SK-N-SH (cell line): ENCODE measurements around the gene SP100.

Source experiments
- EP300 ChIP-seq, 2 experiments: IDR thresholded peaks; 2 replicates each; pipeline versions ENCODE4 v1.4.0 to v1.6.1; 2012; ENCODE audit warnings: borderline replicate concordance in 1 of 2, low read depth in 1 of 2, low read length in 1 of 2
- GABPA ChIP-seq: IDR thresholded peaks from 2 replicates; pipeline ENCODE4 v1.4.0; 2012; ENCODE audit warnings: low read depth, mild to moderate bottlenecking
- POLR2AphosphoS5 ChIP-seq: IDR thresholded peaks from 2 replicates; pipeline ENCODE4 v1.6.1; 2012; ENCODE audit warnings: low read depth, low read length
- TAF1 ChIP-seq: IDR thresholded peaks from 2 replicates; pipeline ENCODE4 v1.6.1; 2012; ENCODE audit warnings: low read depth, mild to moderate bottlenecking, low read length, moderate library complexity, borderline replicate concordance
- TF ChIP-seq, protein P1 (sequence below): fragments of 200-600 bp; sonication (generic); IDR thresholded peaks from 2 replicates; pipeline ENCODE4 v1.6.1; 2017; ENCODE audit warnings: antibody characterized with exemption, mild to moderate bottlenecking, moderate library complexity
- TF ChIP-seq, protein P2 (sequence below): IDR thresholded peaks from 2 replicates; pipeline ENCODE4 v1.4.0; 2012; ENCODE audit warnings: low read depth, borderline replicate concordance
- TF ChIP-seq, protein P3 (sequence below): IDR thresholded peaks from 2 replicates; pipeline ENCODE4 v1.6.1; 2012; ENCODE audit warnings: mild to moderate bottlenecking, low read depth, low read length, moderate library complexity

DNA sequence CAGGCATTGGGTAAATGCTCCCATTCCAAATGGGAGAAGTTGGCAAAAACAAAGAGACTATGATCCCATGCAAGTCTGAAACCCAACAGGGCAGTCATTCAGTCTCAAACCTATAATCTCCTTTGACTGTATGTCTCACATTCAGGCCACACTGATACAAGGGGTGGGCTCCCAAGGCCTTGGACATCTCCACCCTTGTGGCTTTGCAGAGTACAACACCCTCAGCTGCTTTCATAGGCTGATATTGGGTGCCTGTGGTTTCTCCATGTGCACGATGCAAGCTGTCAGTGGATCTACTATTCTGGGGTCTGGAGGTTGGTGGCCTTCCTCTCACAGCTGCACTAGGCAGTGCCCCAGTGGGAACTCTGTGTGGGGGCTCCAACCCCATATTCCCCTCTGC, 155.0 kb downstream of the SP100 start:
- TF ChIP-seq, protein P1, sequence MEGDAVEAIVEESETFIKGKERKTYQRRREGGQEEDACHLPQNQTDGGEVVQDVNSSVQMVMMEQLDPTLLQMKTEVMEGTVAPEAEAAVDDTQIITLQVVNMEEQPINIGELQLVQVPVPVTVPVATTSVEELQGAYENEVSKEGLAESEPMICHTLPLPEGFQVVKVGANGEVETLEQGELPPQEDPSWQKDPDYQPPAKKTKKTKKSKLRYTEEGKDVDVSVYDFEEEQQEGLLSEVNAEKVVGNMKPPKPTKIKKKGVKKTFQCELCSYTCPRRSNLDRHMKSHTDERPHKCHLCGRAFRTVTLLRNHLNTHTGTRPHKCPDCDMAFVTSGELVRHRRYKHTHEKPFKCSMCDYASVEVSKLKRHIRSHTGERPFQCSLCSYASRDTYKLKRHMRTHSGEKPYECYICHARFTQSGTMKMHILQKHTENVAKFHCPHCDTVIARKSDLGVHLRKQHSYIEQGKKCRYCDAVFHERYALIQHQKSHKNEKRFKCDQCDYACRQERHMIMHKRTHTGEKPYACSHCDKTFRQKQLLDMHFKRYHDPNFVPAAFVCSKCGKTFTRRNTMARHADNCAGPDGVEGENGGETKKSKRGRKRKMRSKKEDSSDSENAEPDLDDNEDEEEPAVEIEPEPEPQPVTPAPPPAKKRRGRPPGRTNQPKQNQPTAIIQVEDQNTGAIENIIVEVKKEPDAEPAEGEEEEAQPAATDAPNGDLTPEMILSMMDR: no peak
- TF ChIP-seq TAF1 (no peak), EP300 (IDR thresholded peaks at IDR 0.05; ENCODE audit: borderline replicate concordance in 1 of 2, low read depth in 1 of 2, low read length in 1 of 2) (no peak), POLR2AphosphoS5 (no peak), GABPA (no peak)
- TF ChIP-seq, protein P2, sequence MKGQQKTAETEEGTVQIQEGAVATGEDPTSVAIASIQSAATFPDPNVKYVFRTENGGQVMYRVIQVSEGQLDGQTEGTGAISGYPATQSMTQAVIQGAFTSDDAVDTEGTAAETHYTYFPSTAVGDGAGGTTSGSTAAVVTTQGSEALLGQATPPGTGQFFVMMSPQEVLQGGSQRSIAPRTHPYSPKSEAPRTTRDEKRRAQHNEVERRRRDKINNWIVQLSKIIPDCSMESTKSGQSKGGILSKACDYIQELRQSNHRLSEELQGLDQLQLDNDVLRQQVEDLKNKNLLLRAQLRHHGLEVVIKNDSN: no peak
- TF ChIP-seq, protein P3, sequence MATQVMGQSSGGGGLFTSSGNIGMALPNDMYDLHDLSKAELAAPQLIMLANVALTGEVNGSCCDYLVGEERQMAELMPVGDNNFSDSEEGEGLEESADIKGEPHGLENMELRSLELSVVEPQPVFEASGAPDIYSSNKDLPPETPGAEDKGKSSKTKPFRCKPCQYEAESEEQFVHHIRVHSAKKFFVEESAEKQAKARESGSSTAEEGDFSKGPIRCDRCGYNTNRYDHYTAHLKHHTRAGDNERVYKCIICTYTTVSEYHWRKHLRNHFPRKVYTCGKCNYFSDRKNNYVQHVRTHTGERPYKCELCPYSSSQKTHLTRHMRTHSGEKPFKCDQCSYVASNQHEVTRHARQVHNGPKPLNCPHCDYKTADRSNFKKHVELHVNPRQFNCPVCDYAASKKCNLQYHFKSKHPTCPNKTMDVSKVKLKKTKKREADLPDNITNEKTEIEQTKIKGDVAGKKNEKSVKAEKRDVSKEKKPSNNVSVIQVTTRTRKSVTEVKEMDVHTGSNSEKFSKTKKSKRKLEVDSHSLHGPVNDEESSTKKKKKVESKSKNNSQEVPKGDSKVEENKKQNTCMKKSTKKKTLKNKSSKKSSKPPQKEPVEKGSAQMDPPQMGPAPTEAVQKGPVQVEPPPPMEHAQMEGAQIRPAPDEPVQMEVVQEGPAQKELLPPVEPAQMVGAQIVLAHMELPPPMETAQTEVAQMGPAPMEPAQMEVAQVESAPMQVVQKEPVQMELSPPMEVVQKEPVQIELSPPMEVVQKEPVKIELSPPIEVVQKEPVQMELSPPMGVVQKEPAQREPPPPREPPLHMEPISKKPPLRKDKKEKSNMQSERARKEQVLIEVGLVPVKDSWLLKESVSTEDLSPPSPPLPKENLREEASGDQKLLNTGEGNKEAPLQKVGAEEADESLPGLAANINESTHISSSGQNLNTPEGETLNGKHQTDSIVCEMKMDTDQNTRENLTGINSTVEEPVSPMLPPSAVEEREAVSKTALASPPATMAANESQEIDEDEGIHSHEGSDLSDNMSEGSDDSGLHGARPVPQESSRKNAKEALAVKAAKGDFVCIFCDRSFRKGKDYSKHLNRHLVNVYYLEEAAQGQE: no peak
